K562 (cell line): ENCODE results near the gene GADD45B. TPM values are rescaled to one million over a fixed set of nuclear protein-coding genes. Genes with fewer than 3 reads are reported as not detected.
A peak's percentile ranks its signal among the peaks of the same experiment; 100 is the strongest.

Experiments used
- CBFB ChIP-seq: sonication (generic); formaldehyde crosslinking; IDR thresholded peaks from 2 replicates; pipeline ENCODE4 v1.4.0; 2020; ENCODE audit warnings: mild to moderate bottlenecking, missing genetic modification reagents
- CTBP1 ChIP-seq: fragments of 450-650 bp; IDR thresholded peaks from 2 replicates; pipeline ENCODE4 v1.6.1; 2016; ENCODE audit warnings: borderline replicate concordance
- FOSL1 ChIP-seq: fragments of 200-800 bp; sonication (Bioruptor generic); conservative IDR thresholded peaks from 2 replicates; pipeline ENCODE4 v1.6.1; 2016; ENCODE audit warnings: missing genetic modification characterization, missing compliant biosample characterization
- GATAD2A ChIP-seq: fragments of 450-650 bp; IDR thresholded peaks from 2 replicates; pipeline ENCODE4 v1.6.1; 2017
- MAFG ChIP-seq: fragments of 450-650 bp; conservative IDR thresholded peaks from 2 replicates; pipeline ENCODE4 v1.6.1; 2016; ENCODE audit warnings: missing genetic modification characterization, missing compliant biosample characterization
- POLR2H ChIP-seq: IDR thresholded peaks from 2 replicates; pipeline ENCODE4 v1.6.1; 2016; ENCODE audit warnings: missing genetic modification characterization, low read depth, mild to moderate bottlenecking, control low read depth, missing compliant biosample characterization, moderate library complexity
- RUNX1 ChIP-seq: sonication (generic); IDR thresholded peaks from 2 replicates; pipeline ENCODE4 v1.6.1; 2016; ENCODE audit warnings: antibody characterized with exemption, low read depth
- SAP30 ChIP-seq: fragments of 200-600 bp; sonication (generic); IDR thresholded peaks from 2 replicates; pipeline ENCODE4 v1.6.1; 2012; ENCODE audit warnings: borderline replicate concordance, low read depth, mild to moderate bottlenecking, moderate library complexity, low read length, control low read depth, inconsistent platforms; ENCODE audit not compliant: insufficient read depth, poor library complexity, severe bottlenecking
- SLC30A9 ChIP-seq: fragments of 250-450 bp; sonication (Bioruptor Pico); IDR thresholded peaks from 2 replicates; pipeline ENCODE4 v1.8.0; 2022; ENCODE audit warnings: mild to moderate bottlenecking, moderate library complexity
- SRF ChIP-seq, 2 experiments: fragments of 250-450, 450-650 bp in 1 of 2; sonication (Bioruptor Pico) in 1 of 2; sonication (generic) in 1 of 2; formaldehyde crosslinking; IDR thresholded peaks; 2 replicates each; pipeline versions ENCODE4 v1.5.0 to v1.5.1; 2020 to 2022; ENCODE audit warnings: mild to moderate bottlenecking in 1 of 2, missing genetic modification reagents in 1 of 2
- TFAM ChIP-seq: fragments of 250-450 bp; sonication (Bioruptor Pico); conservative IDR thresholded peaks from 2 replicates; pipeline ENCODE4 v1.5.0; 2021; ENCODE audit warnings: mild to moderate bottlenecking, moderate library complexity
- ZBTB1 ChIP-seq: sonication (generic); formaldehyde crosslinking; IDR thresholded peaks from 2 replicates; pipeline ENCODE4 v1.8.1; 2023; ENCODE audit warnings: missing genetic modification reagents, low read depth, mild to moderate bottlenecking, borderline replicate concordance
- ZEB2 ChIP-seq: fragments of 450-650 bp; IDR thresholded peaks from 2 replicates; pipeline ENCODE4 v1.6.1; 2016
- ZNF41 ChIP-seq: fragments of 250-450 bp; sonication (Bioruptor Pico); conservative IDR thresholded peaks from 2 replicates; pipeline ENCODE4 v1.4.0; 2020; ENCODE audit warnings: mild to moderate bottlenecking
- ZNF75A ChIP-seq: fragments of 450-650 bp; formaldehyde crosslinking; IDR thresholded peaks from 2 replicates; pipeline ENCODE4 v1.4.0; 2020; ENCODE audit warnings: mild to moderate bottlenecking
- polyA plus RNA-seq, 8 experiments: library from polyadenylated mRNA; depleted of rRNA in 4 of 8; stranded (reverse) in 5 of 8; unstranded in 3 of 8; fragments of >200 nt; fragmentation: Nextera tagmentation in 2 of 8; fragmentation: Illumina TruSeq in 1 of 8; extraction: Ambion mirVana in 2 of 8; extraction: Trizol in 1 of 8; gene quantifications; 2 replicates each; pipeline versions ENCODE4 v1.2.1 to v1.2.3, GENCODE V29; 2011 to 2014; ENCODE audit warnings: inconsistent platforms in 1 of 8, missing spikeins in 1 of 8
- total RNA-seq, 7 experiments: library from RNA; depleted of rRNA in 6 of 7; stranded (reverse); fragments of >200 nt in 6 of 7; fragmentation: Illumina TruSeq in 2 of 7; extraction: Trizol in 2 of 7; gene quantifications; 2 replicates each; pipeline versions ENCODE4 v1.2.1 to v1.2.3, GENCODE V29; 2011 to 2021; ENCODE audit warnings: low replicate concordance in 1 of 7
- TF ChIP-seq, protein P1 (sequence below), 2 experiments: fragments of 250-450 bp in 1 of 2; fragments of 450-650 bp in 1 of 2; sonication (Bioruptor Pico) in 1 of 2; IDR thresholded peaks; 2 replicates each; pipeline versions ENCODE4 v1.6.1 to v1.8.0; 2016 to 2021; ENCODE audit warnings: mild to moderate bottlenecking in 2 of 2, moderate library complexity in 2 of 2, missing compliant biosample characterization in 1 of 2, missing genetic modification characterization in 1 of 2
- TF ChIP-seq, protein P2 (sequence below), 2 experiments: fragments of 150-350 bp in 1 of 2; IDR thresholded peaks; 2 replicates each; pipeline ENCODE4 v1.6.1; 2012 to 2016; ENCODE audit warnings: low read depth in 2 of 2, low read length in 2 of 2, mild to moderate bottlenecking in 1 of 2, moderate library complexity in 1 of 2
- TF ChIP-seq, protein P3 (sequence below): fragments of 250-450 bp; sonication (Bioruptor Pico); IDR thresholded peaks from 2 replicates; pipeline ENCODE4 v1.6.1; 2021; ENCODE audit warnings: mild to moderate bottlenecking
- TF ChIP-seq, protein P4 (sequence below): fragments of 450-650 bp; IDR thresholded peaks from 2 replicates; pipeline ENCODE4 v1.6.1; 2014; ENCODE audit warnings: low read depth, mild to moderate bottlenecking, moderate library complexity, borderline replicate concordance
- TF ChIP-seq, protein P5 (sequence below), 2 experiments: IDR thresholded peaks; 2 replicates each; pipeline ENCODE4 v1.6.1; 2011; ENCODE audit warnings: borderline replicate concordance in 1 of 2, control low read depth in 1 of 2, low read depth in 1 of 2, low read length in 1 of 2, mild to moderate bottlenecking in 1 of 2, mixed read lengths in 1 of 2, moderate library complexity in 1 of 2; ENCODE audit not compliant: insufficient read depth in 1 of 2, insufficient read length in 1 of 2, poor library complexity in 1 of 2, severe bottlenecking in 1 of 2; ENCODE audit errors: extremely low read depth in 1 of 2

The GADD45B gene
- total and polyA plus RNA-seq, 9 of the 15 experiments (the other 6 are each of a cell fraction or from before 2014, with no cell fraction given) = 0.06 to 4.1 (median 2.1) TPM

DNA sequence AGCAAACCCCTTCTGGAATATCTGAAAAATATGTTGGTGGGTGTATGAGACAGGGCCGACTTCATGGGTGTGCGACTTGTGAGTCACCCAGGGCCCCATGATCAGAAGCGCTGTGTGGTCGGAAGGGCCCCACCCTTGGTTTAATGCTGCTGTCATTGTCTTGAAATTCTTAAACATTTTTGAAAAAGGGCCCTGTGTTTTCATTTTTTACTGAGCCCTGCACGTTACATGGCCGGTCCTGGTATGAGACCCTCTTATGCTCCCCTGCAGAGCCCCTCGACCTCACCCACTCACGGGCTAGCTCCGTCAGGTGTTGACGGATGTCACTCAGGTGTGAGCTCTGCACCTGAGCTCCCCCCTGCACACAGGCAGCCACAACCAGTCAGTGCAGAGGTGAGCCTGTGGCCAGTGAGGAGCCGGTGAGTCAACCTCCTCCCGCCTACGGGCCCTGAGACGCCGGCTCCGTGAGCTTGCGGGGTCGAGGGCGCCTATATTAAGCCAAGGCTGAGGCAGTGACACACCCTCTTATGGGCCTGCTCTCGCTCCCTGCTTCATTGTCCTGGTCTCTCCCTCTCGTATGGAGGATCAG, 27.7 kb downstream of the GADD45B start (continued):
- TF ChIP-seq FOSL1 (tag) (peak; percentile 86), SAP30 (no peak), ZEB2 (peak; percentile 92), CBFB (CRISPR knock-in tag) (no peak), ZNF75A (CRISPR knock-in tag) (no peak), ZBTB1 (CRISPR knock-in tag) (no peak), TFAM (CRISPR knock-in tag) (no peak), SLC30A9 (no peak), MAFG (no peak), RUNX1 (no peak), POLR2H (tag) (no peak), SRF (CRISPR knock-in tag; IDR thresholded peaks at IDR 0.05) (0 out of 4 replicates have a peak, but pooled peaks of 1 of the 2 experiments have one; percentile 56), ZNF41 (CRISPR knock-in tag) (no peak), CTBP1 (peak; percentile 43; the same call in 1 of the 2 replicates), GATAD2A (no peak)
- TF ChIP-seq, protein P1, sequence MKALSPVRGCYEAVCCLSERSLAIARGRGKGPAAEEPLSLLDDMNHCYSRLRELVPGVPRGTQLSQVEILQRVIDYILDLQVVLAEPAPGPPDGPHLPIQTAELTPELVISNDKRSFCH (CRISPR knock-in tag; IDR thresholded peaks at IDR 0.05) = no peak
- TF ChIP-seq, protein P1 (tag; IDR thresholded peaks at IDR 0.05) = no peak
- TF ChIP-seq, protein P2, sequence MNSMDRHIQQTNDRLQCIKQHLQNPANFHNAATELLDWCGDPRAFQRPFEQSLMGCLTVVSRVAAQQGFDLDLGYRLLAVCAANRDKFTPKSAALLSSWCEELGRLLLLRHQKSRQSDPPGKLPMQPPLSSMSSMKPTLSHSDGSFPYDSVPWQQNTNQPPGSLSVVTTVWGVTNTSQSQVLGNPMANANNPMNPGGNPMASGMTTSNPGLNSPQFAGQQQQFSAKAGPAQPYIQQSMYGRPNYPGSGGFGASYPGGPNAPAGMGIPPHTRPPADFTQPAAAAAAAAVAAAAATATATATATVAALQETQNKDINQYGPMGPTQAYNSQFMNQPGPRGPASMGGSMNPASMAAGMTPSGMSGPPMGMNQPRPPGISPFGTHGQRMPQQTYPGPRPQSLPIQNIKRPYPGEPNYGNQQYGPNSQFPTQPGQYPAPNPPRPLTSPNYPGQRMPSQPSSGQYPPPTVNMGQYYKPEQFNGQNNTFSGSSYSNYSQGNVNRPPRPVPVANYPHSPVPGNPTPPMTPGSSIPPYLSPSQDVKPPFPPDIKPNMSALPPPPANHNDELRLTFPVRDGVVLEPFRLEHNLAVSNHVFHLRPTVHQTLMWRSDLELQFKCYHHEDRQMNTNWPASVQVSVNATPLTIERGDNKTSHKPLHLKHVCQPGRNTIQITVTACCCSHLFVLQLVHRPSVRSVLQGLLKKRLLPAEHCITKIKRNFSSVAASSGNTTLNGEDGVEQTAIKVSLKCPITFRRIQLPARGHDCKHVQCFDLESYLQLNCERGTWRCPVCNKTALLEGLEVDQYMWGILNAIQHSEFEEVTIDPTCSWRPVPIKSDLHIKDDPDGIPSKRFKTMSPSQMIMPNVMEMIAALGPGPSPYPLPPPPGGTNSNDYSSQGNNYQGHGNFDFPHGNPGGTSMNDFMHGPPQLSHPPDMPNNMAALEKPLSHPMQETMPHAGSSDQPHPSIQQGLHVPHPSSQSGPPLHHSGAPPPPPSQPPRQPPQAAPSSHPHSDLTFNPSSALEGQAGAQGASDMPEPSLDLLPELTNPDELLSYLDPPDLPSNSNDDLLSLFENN (IDR thresholded peaks at IDR 0.05; ENCODE audit: low read depth in 2 of 2, low read length in 2 of 2) = no peak
- TF ChIP-seq, protein P3, sequence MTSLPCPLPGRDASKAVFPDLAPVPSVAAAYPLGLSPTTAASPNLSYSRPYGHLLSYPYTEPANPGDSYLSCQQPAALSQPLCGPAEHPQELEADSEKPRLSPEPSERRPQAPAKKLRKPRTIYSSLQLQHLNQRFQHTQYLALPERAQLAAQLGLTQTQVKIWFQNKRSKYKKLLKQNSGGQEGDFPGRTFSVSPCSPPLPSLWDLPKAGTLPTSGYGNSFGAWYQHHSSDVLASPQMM (CRISPR knock-in tag) = no peak
- TF ChIP-seq, protein P4, sequence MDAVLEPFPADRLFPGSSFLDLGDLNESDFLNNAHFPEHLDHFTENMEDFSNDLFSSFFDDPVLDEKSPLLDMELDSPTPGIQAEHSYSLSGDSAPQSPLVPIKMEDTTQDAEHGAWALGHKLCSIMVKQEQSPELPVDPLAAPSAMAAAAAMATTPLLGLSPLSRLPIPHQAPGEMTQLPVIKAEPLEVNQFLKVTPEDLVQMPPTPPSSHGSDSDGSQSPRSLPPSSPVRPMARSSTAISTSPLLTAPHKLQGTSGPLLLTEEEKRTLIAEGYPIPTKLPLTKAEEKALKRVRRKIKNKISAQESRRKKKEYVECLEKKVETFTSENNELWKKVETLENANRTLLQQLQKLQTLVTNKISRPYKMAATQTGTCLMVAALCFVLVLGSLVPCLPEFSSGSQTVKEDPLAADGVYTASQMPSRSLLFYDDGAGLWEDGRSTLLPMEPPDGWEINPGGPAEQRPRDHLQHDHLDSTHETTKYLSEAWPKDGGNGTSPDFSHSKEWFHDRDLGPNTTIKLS = no peak
- TF ChIP-seq, protein P5, sequence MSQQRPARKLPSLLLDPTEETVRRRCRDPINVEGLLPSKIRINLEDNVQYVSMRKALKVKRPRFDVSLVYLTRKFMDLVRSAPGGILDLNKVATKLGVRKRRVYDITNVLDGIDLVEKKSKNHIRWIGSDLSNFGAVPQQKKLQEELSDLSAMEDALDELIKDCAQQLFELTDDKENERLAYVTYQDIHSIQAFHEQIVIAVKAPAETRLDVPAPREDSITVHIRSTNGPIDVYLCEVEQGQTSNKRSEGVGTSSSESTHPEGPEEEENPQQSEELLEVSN (IDR thresholded peaks at IDR 0.05; ENCODE audit: borderline replicate concordance in 1 of 2, extremely low read depth in 1 of 2, insufficient read depth in 1 of 2, insufficient read length in 1 of 2, low read depth in 1 of 2, low read length in 1 of 2, poor library complexity in 1 of 2, severe bottlenecking in 1 of 2) = no peak
